Esophagus muscularis mucosa (tissue), 4 donors: ENCODE measurements around the gene SLC48A1. TPM values are rescaled to one million over a fixed set of nuclear protein-coding genes. Genes with fewer than 3 reads are reported as not detected.

Source experiments
- DNase-seq: peaks from one replicate; pipeline ENCODE4 v3.0.0-alpha.2; 2017; ENCODE audit errors: extremely low spot score
- H3K27ac ChIP-seq, 4 donors: fragments of 200-600 bp; sonication (generic); replicated peaks in 1 of 4; 1 replicate in 3 of 4; 2 replicates in 1 of 4; pipeline ENCODE4 v1.5.1; 2016 to 2019; ENCODE audit warnings: mild to moderate bottlenecking in 1 of 4
- H3K27me3 ChIP-seq, 4 donors: fragments of 200-600 bp; sonication (generic); one replicate each; pipeline versions ENCODE4 v1.5.1 to v1.6.0; 2016 to 2019
- H3K36me3 ChIP-seq, 4 donors: fragments of 200-600 bp; sonication (generic); one replicate each; pipeline ENCODE4 v1.5.1; 2016 to 2019
- H3K4me1 ChIP-seq, 4 donors: fragments of 200-600 bp; sonication (generic); one replicate each; pipeline ENCODE4 v1.5.1; 2016 to 2019
- H3K4me3 ChIP-seq, 4 donors: fragments of 200-600 bp; sonication (generic); 1 replicate in 2 of 4; 2 replicates in 2 of 4; pipeline ENCODE4 v1.5.1; 2016 to 2019; ENCODE audit warnings: mild to moderate bottlenecking in 4 of 4, moderate library complexity in 1 of 4
- H3K9me3 ChIP-seq, 4 donors: fragments of 200-600 bp; sonication (generic); 1 replicate in 3 of 4; 2 replicates in 1 of 4; pipeline ENCODE4 v1.5.1; 2016 to 2019
- CTCF ChIP-seq, 3 experiments: fragments of 200-600 bp in 2 of 3; fragments of 450-650 bp in 1 of 3; sonication (generic) in 2 of 3; IDR thresholded peaks; one replicate each; pipeline ENCODE4 v1.5.1; 2017 to 2019; ENCODE audit warnings: antibody characterized with exemption in 3 of 3, mild to moderate bottlenecking in 2 of 3, moderate library complexity in 1 of 3
- EP300 ChIP-seq: sonication (generic); formaldehyde crosslinking; IDR thresholded peaks from one replicate; pipeline ENCODE4 v1.6.1; 2017; ENCODE audit warnings: antibody characterized with exemption
- POLR2A ChIP-seq: fragments of 450-650 bp; IDR thresholded peaks from one replicate; pipeline ENCODE4 v1.6.1; 2017; ENCODE audit warnings: antibody characterized with exemption, moderate library complexity, mild to moderate bottlenecking, low read depth
- POLR2AphosphoS5 ChIP-seq, 2 donors: sonication (generic); formaldehyde crosslinking; IDR thresholded peaks; one replicate each; pipeline ENCODE4 v1.6.1; 2017; ENCODE audit warnings: antibody characterized with exemption in 2 of 2
- WGBS: methylation state at CpG from one replicate; pipeline ENCODE4 v1.1.5; 2018; 5-methylcytosine and 5-hydroxymethylcytosine counted together
- intact Hi-C: fragments of 100-400 bp; cut with DNase I; formaldehyde crosslinking; loops from one replicate; pipeline ENCODE4 v1.15.1; 2023
- total RNA-seq, 4 donors: library from RNA; depleted of rRNA; stranded (reverse); fragments of >200 nt; gene quantifications; one replicate each; pipeline versions ENCODE4 v1.1.0 to v1.2.1, GENCODE V29; 2016

Gene SLC48A1
- total RNA-seq, 4 donors from 2014 or later = 34.5 to 56.0 (median 40.7) TPM

DNA sequence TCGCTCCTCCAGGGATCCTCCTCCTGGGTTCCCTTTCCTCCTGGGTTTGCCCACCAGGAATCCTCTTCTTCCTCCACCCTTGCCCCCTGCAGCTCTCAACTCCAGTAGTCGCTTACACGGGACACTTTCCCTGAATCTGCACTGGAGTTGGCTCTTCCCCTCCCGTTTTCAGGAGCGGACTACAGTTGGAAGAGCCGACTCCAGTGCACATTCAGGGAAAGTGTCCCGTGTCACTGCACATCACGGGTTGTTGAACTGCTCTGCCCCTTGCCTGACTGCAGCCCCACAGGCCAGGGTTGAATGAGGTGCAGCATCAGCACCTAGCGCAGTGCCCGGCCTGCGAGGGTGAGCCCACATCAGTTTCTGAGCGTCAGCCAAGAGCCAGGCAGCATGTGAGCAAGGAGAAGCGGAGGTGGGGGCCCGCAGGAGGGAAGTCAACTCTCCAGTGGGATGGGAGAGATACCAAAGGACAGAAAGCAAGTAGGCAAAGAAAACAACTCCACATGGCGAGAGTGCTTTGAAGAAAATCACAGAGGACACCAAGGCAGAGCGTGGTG, 27.5 kb upstream of the SLC48A1 start:
- Histone ChIP-seq H3K27ac (no peak overlapping the region), H3K4me3 (no peak overlapping the region), H3K36me3 (peaks cover 0 to 53% (median 26%) of the 10 kb centered on the region in 4 donors), H3K27me3 (no peaks in the 10 kb centered on the region), H3K9me3 (no peaks in the 10 kb centered on the region), H3K4me1 (peaks cover 14 to 18% (median 16%) of the 10 kb centered on the region in 4 donors)
- no peak for TF ChIP-seq POLR2A
- no peak for TF ChIP-seq POLR2AphosphoS5 (IDR thresholded peaks at IDR 0.05)
- no peak for TF ChIP-seq CTCF (IDR thresholded peaks at IDR 0.05)
- no peak for TF ChIP-seq EP300
- intact Hi-C loops = no loop called here
- no peak for DNase-seq
- 73% methylated on average over 16 of the region's 16 CpGs for WGBS

GRCh38 chr12:47746073-47746472, 27.0 kb upstream of the SLC48A1 start:
- H3K36me3 ChIP-seq = peaks cover 0 to 58% (median 28%) of the 10 kb centered on the region in 4 donors
- no peak overlapping the region for H3K27ac ChIP-seq
- H3K9me3 ChIP-seq = no peaks in the 10 kb centered on the region
- intact Hi-C loops = no loop called here
- no peaks in the 10 kb centered on the region for H3K27me3 ChIP-seq
- H3K4me3 ChIP-seq = no peak overlapping the region
- 94% methylated on average over 5 of the region's 5 CpGs for WGBS
- TF ChIP-seq EP300 (no peak), POLR2A (no peak), POLR2AphosphoS5 (IDR thresholded peaks at IDR 0.05) (no peak), CTCF (IDR thresholded peaks at IDR 0.05) (no peak)
- peaks cover 10 to 13% (median 12%) of the 10 kb centered on the region in 4 donors for H3K4me1 ChIP-seq
- DNase-seq = no peak

DNA sequence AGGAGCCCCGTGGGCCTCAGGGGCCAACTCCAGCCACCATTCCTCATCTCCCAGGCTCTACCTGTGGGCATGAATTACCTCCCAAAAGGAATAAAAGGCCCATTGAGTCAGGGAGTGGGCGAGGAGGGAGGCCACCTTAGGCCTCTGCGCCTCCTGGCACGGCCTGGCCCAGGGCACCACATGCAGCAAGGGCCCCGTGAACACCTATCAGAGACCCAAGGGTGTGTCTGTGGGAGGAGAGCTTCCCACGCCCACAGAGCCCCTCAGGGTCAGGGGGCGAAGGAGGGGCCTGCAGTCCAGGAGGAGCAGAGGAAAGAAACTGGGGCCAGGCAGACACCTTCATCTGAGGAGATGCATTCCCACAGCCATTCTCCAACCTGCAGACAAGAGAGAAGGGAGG, 26.5 kb upstream of the SLC48A1 start:
- DNase-seq = no peak
- peaks cover 6 to 12% (median 10%) of the 10 kb centered on the region in 4 donors for H3K4me1 ChIP-seq
- no peak overlapping the region for H3K27ac ChIP-seq
- no peaks in the 10 kb centered on the region for H3K27me3 ChIP-seq
- intact Hi-C loops = no loop called here
- peaks cover 0 to 63% (median 29%) of the 10 kb centered on the region in 4 donors for H3K36me3 ChIP-seq
- 85% methylated on average over 7 of the region's 7 CpGs for WGBS
- H3K9me3 ChIP-seq = no peaks in the 10 kb centered on the region
- no peak for TF ChIP-seq CTCF (IDR thresholded peaks at IDR 0.05)
- no peak for TF ChIP-seq POLR2A
- TF ChIP-seq POLR2AphosphoS5 (IDR thresholded peaks at IDR 0.05) = no peak
- no peak for TF ChIP-seq EP300
- H3K4me3 ChIP-seq = no peak overlapping the region

DNA sequence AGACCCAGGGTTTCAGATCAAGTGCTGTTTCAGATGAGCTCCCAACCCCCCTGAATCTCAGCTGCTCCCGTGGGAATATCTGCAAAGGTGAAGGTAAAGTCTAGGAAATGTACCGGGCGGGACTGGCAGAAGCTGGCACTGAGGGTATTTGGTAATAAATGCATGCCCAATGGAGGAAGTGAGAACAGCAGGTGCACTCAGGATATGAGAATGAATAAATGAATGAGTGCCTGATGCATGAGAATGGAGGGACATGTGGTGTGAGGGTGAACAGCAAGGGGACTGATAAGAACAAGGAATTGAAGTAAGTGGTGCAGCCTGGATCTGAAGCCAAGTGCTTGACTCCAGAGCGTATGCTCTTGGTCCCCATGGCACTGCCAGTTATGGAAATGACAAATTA, 25.9 kb upstream of the SLC48A1 start:
- intact Hi-C loops = no loop called here
- 88% methylated on average over 4 of the region's 4 CpGs for WGBS
- Histone ChIP-seq H3K4me3 (no peak overlapping the region), H3K27ac (no peak overlapping the region), H3K36me3 (peaks cover 0 to 68% (median 30%) of the 10 kb centered on the region in 4 donors), H3K27me3 (no peaks in the 10 kb centered on the region), H3K4me1 (peaks cover 4 to 11% (median 7%) of the 10 kb centered on the region in 4 donors), H3K9me3 (no peaks in the 10 kb centered on the region)
- TF ChIP-seq EP300 (no peak), CTCF (IDR thresholded peaks at IDR 0.05) (no peak), POLR2AphosphoS5 (IDR thresholded peaks at IDR 0.05) (no peak), POLR2A (no peak)
- no peak for DNase-seq
